BLaER1 (cell line): ENCODE results near the gene EYA4.

Experiments
- H3K27ac ChIP-seq: shearing (Covaris generic); formaldehyde crosslinking; 2 replicates; pipeline ENCODE4 v1.8.1; 2022
- H3K27me3 ChIP-seq: shearing (Covaris generic); formaldehyde crosslinking; 2 replicates; pipeline ENCODE4 v1.8.1; 2022
- H3K36me3 ChIP-seq: shearing (Covaris generic); formaldehyde crosslinking; 2 replicates; pipeline ENCODE4 v1.8.1; 2022
- H3K4me1 ChIP-seq: shearing (Covaris generic); formaldehyde crosslinking; 2 replicates; pipeline ENCODE4 v1.8.1; 2022
- H3K4me2 ChIP-seq: shearing (Covaris generic); formaldehyde crosslinking; 2 replicates; pipeline ENCODE4 v1.8.1; 2022
- H3K4me3 ChIP-seq: shearing (Covaris generic); formaldehyde crosslinking; 2 replicates; pipeline ENCODE4 v1.8.1; 2022
- H3K9ac ChIP-seq: shearing (Covaris generic); formaldehyde crosslinking; 2 replicates; pipeline ENCODE4 v1.8.1; 2022
- H3K9me3 ChIP-seq: shearing (Covaris generic); formaldehyde crosslinking; 2 replicates; pipeline ENCODE4 v1.8.1; 2022
- H4K20me1 ChIP-seq: shearing (Covaris generic); formaldehyde crosslinking; 2 replicates; pipeline ENCODE4 v1.8.1; 2022
- Cebpa-rat ChIP-seq: shearing (Covaris generic); IDR thresholded peaks from 2 replicates; pipeline ENCODE4 v1.8.1; 2022

The EYA4 gene

DNA sequence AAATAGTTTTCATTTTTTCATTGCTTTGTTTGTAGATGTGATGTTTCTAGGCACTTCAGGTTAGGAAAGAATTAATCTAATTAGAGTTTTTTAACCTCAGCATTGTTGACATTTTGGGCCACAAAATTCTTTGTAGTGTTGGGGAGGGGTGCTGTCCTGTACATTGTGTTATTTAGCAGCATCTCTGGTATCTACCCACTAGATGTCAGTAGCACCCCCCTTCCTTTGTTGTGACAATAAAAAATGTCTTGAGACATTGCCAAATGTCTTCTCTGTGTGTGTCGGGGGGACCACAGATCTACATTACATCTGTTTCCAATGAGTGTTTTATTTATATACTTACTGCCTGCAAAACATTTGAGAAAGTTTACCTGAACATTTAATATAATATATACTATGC, 45.6 kb downstream of the EYA4 start:
- H3K9ac ChIP-seq = no peak overlapping the region
- H3K27ac ChIP-seq = no peak overlapping the region
- H3K9me3 ChIP-seq = no peaks in the 10 kb centered on the region
- peaks cover 10% of the 10 kb centered on the region for H3K4me1 ChIP-seq
- no peaks in the 10 kb centered on the region for H4K20me1 ChIP-seq
- no peak overlapping the region for H3K4me3 ChIP-seq
- H3K27me3 ChIP-seq = no peaks in the 10 kb centered on the region
- no peak overlapping the region for H3K4me2 ChIP-seq
- no peak for TF ChIP-seq Cebpa-rat
- H3K36me3 ChIP-seq = no peaks in the 10 kb centered on the region

- peak overlapping the region; percentile 31 for H3K4me2 ChIP-seq
- H4K20me1 ChIP-seq = no peaks in the 10 kb centered on the region
- no peak overlapping the region for H3K9ac ChIP-seq
- no peak overlapping the region for H3K4me3 ChIP-seq
- H3K27me3 ChIP-seq = no peaks in the 10 kb centered on the region
- H3K4me1 ChIP-seq = peaks cover 10% of the 10 kb centered on the region
- no peaks in the 10 kb centered on the region for H3K9me3 ChIP-seq
- H3K27ac ChIP-seq = no peak overlapping the region
- H3K36me3 ChIP-seq = no peaks in the 10 kb centered on the region
- no peak for TF ChIP-seq Cebpa-rat
Observed at GRCh38 chr6:133288662-133289061, 47.5 kb downstream of the EYA4 start.

GRCh38 chr6:133289733-133290306, 48.7 kb downstream of the EYA4 start:
- no peaks in the 10 kb centered on the region for H3K27me3 ChIP-seq
- H3K36me3 ChIP-seq = no peaks in the 10 kb centered on the region
- no peak overlapping the region for H3K9ac ChIP-seq
- no peak overlapping the region for H3K4me2 ChIP-seq
- no peak overlapping the region for H3K4me3 ChIP-seq
- H3K27ac ChIP-seq = no peak overlapping the region
- H3K4me1 ChIP-seq = peaks cover 10% of the 10 kb centered on the region
- TF ChIP-seq Cebpa-rat = no peak
- no peaks in the 10 kb centered on the region for H3K9me3 ChIP-seq
- H4K20me1 ChIP-seq = no peaks in the 10 kb centered on the region

DNA sequence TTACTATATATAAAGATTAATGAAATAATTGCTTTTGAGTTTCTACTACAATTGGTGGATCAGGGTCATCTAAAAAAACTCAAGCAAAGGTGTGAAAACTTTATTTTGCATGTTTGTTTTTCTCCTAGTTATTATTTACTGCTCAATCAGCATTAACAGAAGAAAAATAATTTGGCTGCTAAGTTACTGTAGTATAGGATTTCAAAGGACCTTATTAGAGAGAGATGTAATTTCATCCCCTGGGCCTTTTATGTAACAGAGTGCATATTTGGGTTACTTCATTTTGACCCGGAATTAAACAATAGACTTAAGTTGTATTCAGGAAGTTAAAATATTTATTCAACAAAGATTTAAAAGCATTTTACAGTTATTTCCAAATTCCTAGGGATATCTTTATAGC, 49.8 kb downstream of the EYA4 start:
- H3K9ac ChIP-seq = no peak overlapping the region
- no peaks in the 10 kb centered on the region for H4K20me1 ChIP-seq
- H3K4me3 ChIP-seq = no peak overlapping the region
- no peaks in the 10 kb centered on the region for H3K9me3 ChIP-seq
- H3K4me2 ChIP-seq = no peak overlapping the region
- H3K27me3 ChIP-seq = no peaks in the 10 kb centered on the region
- no peaks in the 10 kb centered on the region for H3K36me3 ChIP-seq
- H3K27ac ChIP-seq = no peak overlapping the region
- H3K4me1 ChIP-seq = peaks cover 10% of the 10 kb centered on the region
- no peak for TF ChIP-seq Cebpa-rat

DNA sequence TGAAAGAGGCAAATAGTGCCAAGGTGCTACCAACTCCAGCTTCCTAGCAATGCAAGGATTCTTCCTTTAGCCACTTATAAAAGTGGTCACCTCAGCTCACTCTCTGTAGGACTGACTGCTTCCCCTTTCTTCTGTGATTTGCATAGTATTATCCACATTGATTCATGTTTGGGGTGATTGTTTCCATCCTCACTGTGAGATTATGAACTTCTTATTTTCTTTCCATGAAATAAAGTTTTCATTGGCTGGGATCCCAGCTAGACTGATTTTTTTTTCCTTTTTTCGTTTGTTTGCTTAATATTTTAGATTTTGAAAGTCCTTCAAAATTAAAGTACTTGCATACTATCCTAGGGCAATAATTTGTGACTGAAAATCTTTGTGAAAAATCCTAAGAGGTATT, 50.5 kb downstream of the EYA4 start:
- H3K9ac ChIP-seq = no peak overlapping the region
- no peak for TF ChIP-seq Cebpa-rat
- no peaks in the 10 kb centered on the region for H3K9me3 ChIP-seq
- no peak overlapping the region for H3K27ac ChIP-seq
- no peak overlapping the region for H3K4me3 ChIP-seq
- H3K4me1 ChIP-seq = peaks cover 10% of the 10 kb centered on the region
- no peaks in the 10 kb centered on the region for H3K27me3 ChIP-seq
- no peaks in the 10 kb centered on the region for H3K36me3 ChIP-seq
- H4K20me1 ChIP-seq = no peaks in the 10 kb centered on the region
- H3K4me2 ChIP-seq = no peak overlapping the region

GRCh38 chr6:133297657-133298056, 56.5 kb downstream of the EYA4 start:
- Histone ChIP-seq H3K4me1 (peaks cover 7% of the 10 kb centered on the region; the same call in 1 of the 2 replicates), H3K9me3 (no peaks in the 10 kb centered on the region), H3K27ac (no peak overlapping the region), H3K27me3 (no peaks in the 10 kb centered on the region), H3K9ac (no peak overlapping the region), H3K36me3 (no peaks in the 10 kb centered on the region), H3K4me2 (no peak overlapping the region), H4K20me1 (no peaks in the 10 kb centered on the region), H3K4me3 (no peak overlapping the region)
- TF ChIP-seq Cebpa-rat = no peak

GRCh38 chr6:133298335-133298734, 57.2 kb downstream of the EYA4 start:
- TF ChIP-seq Cebpa-rat = no peak

GRCh38 chr6:133298801-133299200, 57.6 kb downstream of the EYA4 start:
- no peaks in the 10 kb centered on the region for H3K9me3 ChIP-seq
- no peak overlapping the region for H3K4me3 ChIP-seq
- H3K4me1 ChIP-seq = peaks cover 7% of the 10 kb centered on the region; the same call in 1 of the 2 replicates
- no peak overlapping the region for H3K27ac ChIP-seq
- H3K9ac ChIP-seq = no peak overlapping the region
- no peaks in the 10 kb centered on the region for H4K20me1 ChIP-seq
- H3K36me3 ChIP-seq = no peaks in the 10 kb centered on the region
- H3K4me2 ChIP-seq = no peak overlapping the region
- no peaks in the 10 kb centered on the region for H3K27me3 ChIP-seq
- no peak for TF ChIP-seq Cebpa-rat

More at GRCh38 chr6:133298335-133298734, 57.2 kb downstream of the EYA4 start:
- Histone ChIP-seq H3K9me3 (no peaks in the 10 kb centered on the region), H4K20me1 (no peaks in the 10 kb centered on the region), H3K9ac (no peak overlapping the region), H3K4me2 (no peak overlapping the region), H3K4me3 (no peak overlapping the region), H3K27me3 (no peaks in the 10 kb centered on the region), H3K4me1 (peaks cover 7% of the 10 kb centered on the region; the same call in 1 of the 2 replicates), H3K27ac (no peak overlapping the region), H3K36me3 (no peaks in the 10 kb centered on the region)

GRCh38 chr6:133300896-133301295, 59.7 kb downstream of the EYA4 start:
- Histone ChIP-seq H3K36me3 (no peaks in the 10 kb centered on the region), H3K4me1 (peaks cover 7% of the 10 kb centered on the region; the same call in 1 of the 2 replicates), H3K9ac (no peak overlapping the region), H4K20me1 (no peaks in the 10 kb centered on the region), H3K27ac (no peak overlapping the region), H3K9me3 (no peaks in the 10 kb centered on the region), H3K4me3 (no peak overlapping the region), H3K27me3 (no peaks in the 10 kb centered on the region), H3K4me2 (no peak overlapping the region)
- no peak for TF ChIP-seq Cebpa-rat

GRCh38 chr6:133301835-133302234, 60.7 kb downstream of the EYA4 start:
- TF ChIP-seq Cebpa-rat = no peak
- no peaks in the 10 kb centered on the region for H3K36me3 ChIP-seq
- H3K4me3 ChIP-seq = no peak overlapping the region
- H3K27ac ChIP-seq = no peak overlapping the region
- H4K20me1 ChIP-seq = no peaks in the 10 kb centered on the region
- 0 out of 2 replicates have a peak, but pooled peaks cover under 1% of the 10 kb centered on the region for H3K9me3 ChIP-seq
- peaks cover 7% of the 10 kb centered on the region; the same call in 1 of the 2 replicates for H3K4me1 ChIP-seq
- H3K4me2 ChIP-seq = no peak overlapping the region
- no peak overlapping the region for H3K9ac ChIP-seq
- no peaks in the 10 kb centered on the region for H3K27me3 ChIP-seq

- Histone ChIP-seq H3K9me3 (peaks cover 35% of the 10 kb centered on the region), H3K27me3 (no peaks in the 10 kb centered on the region), H4K20me1 (no peaks in the 10 kb centered on the region), H3K4me3 (no peak overlapping the region), H3K36me3 (no peaks in the 10 kb centered on the region), H3K4me1 (peaks cover 5% of the 10 kb centered on the region; the same call in 1 of the 2 replicates), H3K4me2 (no peak overlapping the region), H3K27ac (no peak overlapping the region), H3K9ac (no peak overlapping the region)
- no peak for TF ChIP-seq Cebpa-rat
Observed at GRCh38 chr6:133306931-133307330, 65.8 kb downstream of the EYA4 start.
